ENCODE measurements around the gene SACM1L.

Gene SACM1L

DNA sequence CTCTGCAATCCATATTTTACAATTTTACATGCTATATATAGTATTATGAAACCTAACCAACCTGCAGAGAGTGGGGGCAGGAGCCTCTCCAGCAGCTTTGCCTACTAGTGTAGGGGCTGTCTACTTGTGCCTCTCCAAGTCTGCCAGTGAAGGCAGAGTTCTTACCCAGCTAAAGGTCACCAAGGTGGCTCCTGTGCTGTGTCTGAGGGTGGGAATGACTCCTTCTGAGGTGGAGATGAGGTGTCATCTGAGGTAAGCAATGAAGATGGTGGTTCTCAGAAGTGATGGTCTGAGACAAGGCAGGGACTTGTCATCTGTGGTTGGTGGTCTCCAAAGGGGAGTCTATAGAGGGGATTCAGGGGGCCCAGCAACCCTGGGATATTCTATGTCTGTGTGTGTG lies 47.5 kb downstream of the SACM1L start:
- Histone ChIP-seq H3K9me3 (ENCODE audit: control insufficient read depth in 2 of 2, low read length in 2 of 2) (no peaks in the 10 kb centered on the region), H3K4me1 (ENCODE audit: control insufficient read depth in 2 of 2, insufficient read depth in 2 of 2, low read length in 2 of 2) (no peaks in the 10 kb centered on the region), H3K4me3 (ENCODE audit: low read length in 2 of 2) (no peak overlapping the region), H3K27ac (ENCODE audit: low read depth in 2 of 2, low read length in 2 of 2) (no peak overlapping the region), H3K36me3 (ENCODE audit: control insufficient read depth in 2 of 2, insufficient read depth in 2 of 2, low read length in 2 of 2) (peaks cover 67 to 80% of the 10 kb centered on the region in 2 donors), H3K9ac (ENCODE audit: low read depth in 1 of 2, low read length in 2 of 2) (no peak overlapping the region), H3K27me3 (ENCODE audit: control insufficient read depth in 2 of 2, insufficient read depth in 2 of 2, low read length in 2 of 2) (no peaks in the 10 kb centered on the region)

DNA sequence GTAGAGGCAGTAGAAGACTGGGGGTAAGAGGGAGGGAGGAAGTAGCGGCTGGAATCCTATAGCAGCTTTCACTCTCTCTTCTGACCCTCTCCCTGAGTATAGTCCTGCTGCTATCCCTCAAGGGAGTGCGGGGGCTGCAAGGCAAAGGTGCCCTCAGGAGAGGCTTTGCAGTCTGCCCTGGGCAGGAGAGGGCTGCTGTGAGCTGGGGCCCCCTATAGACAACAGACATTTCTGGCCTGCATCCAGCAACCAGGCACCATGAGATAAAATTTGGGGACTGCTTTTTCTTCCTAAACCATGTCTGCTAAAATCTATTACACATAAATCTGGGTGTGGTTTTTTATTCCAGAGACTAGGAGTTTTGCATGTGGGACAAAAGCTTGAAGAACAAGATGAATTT lies 48.0 kb downstream of the SACM1L start:
- no peak overlapping the region for H3K4me3 ChIP-seq (ENCODE audit: low read length in 2 of 2)
- H3K27ac ChIP-seq (ENCODE audit: low read depth in 2 of 2, low read length in 2 of 2): no peak overlapping the region
- no peaks in the 10 kb centered on the region for H3K4me1 ChIP-seq (ENCODE audit: control insufficient read depth in 2 of 2, insufficient read depth in 2 of 2, low read length in 2 of 2)
- H3K27me3 ChIP-seq (ENCODE audit: control insufficient read depth in 2 of 2, insufficient read depth in 2 of 2, low read length in 2 of 2): no peaks in the 10 kb centered on the region
- H3K36me3 ChIP-seq (ENCODE audit: control insufficient read depth in 2 of 2, insufficient read depth in 2 of 2, low read length in 2 of 2): peaks cover 69 to 77% of the 10 kb centered on the region in 2 donors
- H3K9ac ChIP-seq (ENCODE audit: low read depth in 1 of 2, low read length in 2 of 2): no peak overlapping the region
- H3K9me3 ChIP-seq (ENCODE audit: control insufficient read depth in 2 of 2, low read length in 2 of 2): no peaks in the 10 kb centered on the region

DNA sequence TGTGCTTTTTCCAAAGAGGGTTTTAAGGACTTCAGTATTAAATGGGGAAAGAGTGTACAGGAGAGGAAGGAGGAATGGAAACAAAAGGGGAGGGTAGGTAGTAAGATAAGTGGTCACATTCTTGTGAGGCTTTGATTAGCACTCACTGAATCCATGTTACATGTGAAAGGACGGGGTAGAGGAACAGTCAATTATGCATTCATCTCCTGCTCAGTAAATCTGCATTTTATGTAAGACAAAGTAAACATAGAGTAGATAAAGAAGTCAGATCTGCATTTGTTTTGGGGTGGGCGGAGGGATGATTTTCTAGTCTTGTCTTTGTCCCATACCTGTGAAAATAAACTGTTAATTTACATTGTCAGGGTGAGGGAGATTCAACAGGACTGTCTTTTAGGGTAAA lies 50.8 kb downstream of the SACM1L start:
- no peaks in the 10 kb centered on the region for H3K9me3 ChIP-seq (ENCODE audit: control insufficient read depth in 2 of 2, low read length in 2 of 2)
- H3K4me1 ChIP-seq (ENCODE audit: control insufficient read depth in 2 of 2, insufficient read depth in 2 of 2, low read length in 2 of 2): no peaks in the 10 kb centered on the region
- H3K4me3 ChIP-seq (ENCODE audit: low read length in 2 of 2): no peak overlapping the region
- H3K9ac ChIP-seq (ENCODE audit: low read depth in 1 of 2, low read length in 2 of 2): no peak overlapping the region
- H3K27me3 ChIP-seq (ENCODE audit: control insufficient read depth in 2 of 2, insufficient read depth in 2 of 2, low read length in 2 of 2): no peaks in the 10 kb centered on the region
- peaks cover 69 to 75% of the 10 kb centered on the region in 2 donors for H3K36me3 ChIP-seq (ENCODE audit: control insufficient read depth in 2 of 2, insufficient read depth in 2 of 2, low read length in 2 of 2)
- H3K27ac ChIP-seq (ENCODE audit: low read depth in 2 of 2, low read length in 2 of 2): no peak overlapping the region

DNA sequence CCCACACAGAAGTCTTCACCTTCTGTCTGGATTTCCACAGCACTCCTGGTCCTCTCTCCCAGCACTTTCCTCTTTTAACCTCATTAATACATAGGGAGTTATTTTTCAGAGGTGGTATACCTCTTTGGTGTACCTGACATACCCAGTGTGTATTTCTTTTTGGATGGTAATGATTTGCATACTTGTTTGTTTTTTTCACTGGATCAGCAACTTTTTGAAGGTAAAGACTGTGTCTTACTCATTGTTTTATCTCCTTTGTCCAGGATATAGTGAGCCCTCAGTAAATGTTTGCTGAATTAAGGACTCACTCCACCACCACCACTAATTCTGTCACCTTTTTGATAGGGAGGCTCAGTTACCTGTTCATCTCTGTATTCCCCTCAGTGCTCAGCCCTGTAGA lies 52.1 kb downstream of the SACM1L start:
- H3K4me1 ChIP-seq (ENCODE audit: control insufficient read depth in 2 of 2, insufficient read depth in 2 of 2, low read length in 2 of 2): no peaks in the 10 kb centered on the region
- H3K4me3 ChIP-seq (ENCODE audit: low read length in 2 of 2): no peak overlapping the region
- H3K9ac ChIP-seq (ENCODE audit: low read depth in 1 of 2, low read length in 2 of 2): no peak overlapping the region
- no peaks in the 10 kb centered on the region for H3K27me3 ChIP-seq (ENCODE audit: control insufficient read depth in 2 of 2, insufficient read depth in 2 of 2, low read length in 2 of 2)
- no peaks in the 10 kb centered on the region for H3K9me3 ChIP-seq (ENCODE audit: control insufficient read depth in 2 of 2, low read length in 2 of 2)
- H3K27ac ChIP-seq (ENCODE audit: low read depth in 2 of 2, low read length in 2 of 2): no peak overlapping the region
- peaks cover 65 to 73% of the 10 kb centered on the region in 2 donors for H3K36me3 ChIP-seq (ENCODE audit: control insufficient read depth in 2 of 2, insufficient read depth in 2 of 2, low read length in 2 of 2)

DNA sequence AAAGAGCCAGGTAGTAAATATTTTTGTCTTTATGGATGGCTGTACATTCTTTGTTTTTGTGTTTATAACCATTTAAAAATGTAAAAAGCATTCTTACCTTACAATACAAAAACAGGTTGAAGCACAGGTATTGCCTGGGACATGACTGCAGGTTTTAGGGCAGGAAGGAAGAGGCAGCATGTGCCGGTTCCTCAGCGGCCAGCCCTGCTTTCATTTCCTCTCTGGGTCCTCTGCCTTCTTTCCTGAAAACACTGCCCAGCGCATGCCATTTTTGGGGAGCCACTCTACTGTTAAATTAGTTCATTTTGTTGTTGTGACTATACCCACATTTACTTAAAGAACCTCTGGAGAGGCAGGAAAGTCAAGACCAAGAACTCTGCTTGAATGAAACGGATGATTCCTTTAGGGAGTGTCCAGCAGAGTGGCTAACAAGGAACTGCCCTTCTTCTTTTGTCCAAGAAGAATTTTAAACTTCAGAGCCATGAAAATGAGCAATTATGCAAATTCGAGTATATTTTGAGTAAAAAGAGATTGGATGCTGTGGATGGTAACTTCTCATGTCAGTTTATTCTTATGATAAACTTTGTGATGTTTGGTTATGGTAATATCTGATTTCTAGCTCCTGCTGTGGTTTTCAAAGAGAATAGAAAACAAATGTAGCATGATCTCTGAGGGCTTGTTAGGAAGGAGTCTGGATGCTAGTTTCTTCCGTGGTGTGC lies 52.7 kb downstream of the SACM1L start:
- H3K4me3 ChIP-seq (ENCODE audit: low read length in 2 of 2): no peak overlapping the region
- H3K9me3 ChIP-seq (ENCODE audit: control insufficient read depth in 2 of 2, low read length in 2 of 2): no peaks in the 10 kb centered on the region
- no peaks in the 10 kb centered on the region for H3K4me1 ChIP-seq (ENCODE audit: control insufficient read depth in 2 of 2, insufficient read depth in 2 of 2, low read length in 2 of 2)
- no peak overlapping the region for H3K9ac ChIP-seq (ENCODE audit: low read depth in 1 of 2, low read length in 2 of 2)
- H3K27me3 ChIP-seq (ENCODE audit: control insufficient read depth in 2 of 2, insufficient read depth in 2 of 2, low read length in 2 of 2): no peaks in the 10 kb centered on the region
- H3K36me3 ChIP-seq (ENCODE audit: control insufficient read depth in 2 of 2, insufficient read depth in 2 of 2, low read length in 2 of 2): peaks cover 60 to 68% of the 10 kb centered on the region in 2 donors
- no peak overlapping the region for H3K27ac ChIP-seq (ENCODE audit: low read depth in 2 of 2, low read length in 2 of 2)

DNA sequence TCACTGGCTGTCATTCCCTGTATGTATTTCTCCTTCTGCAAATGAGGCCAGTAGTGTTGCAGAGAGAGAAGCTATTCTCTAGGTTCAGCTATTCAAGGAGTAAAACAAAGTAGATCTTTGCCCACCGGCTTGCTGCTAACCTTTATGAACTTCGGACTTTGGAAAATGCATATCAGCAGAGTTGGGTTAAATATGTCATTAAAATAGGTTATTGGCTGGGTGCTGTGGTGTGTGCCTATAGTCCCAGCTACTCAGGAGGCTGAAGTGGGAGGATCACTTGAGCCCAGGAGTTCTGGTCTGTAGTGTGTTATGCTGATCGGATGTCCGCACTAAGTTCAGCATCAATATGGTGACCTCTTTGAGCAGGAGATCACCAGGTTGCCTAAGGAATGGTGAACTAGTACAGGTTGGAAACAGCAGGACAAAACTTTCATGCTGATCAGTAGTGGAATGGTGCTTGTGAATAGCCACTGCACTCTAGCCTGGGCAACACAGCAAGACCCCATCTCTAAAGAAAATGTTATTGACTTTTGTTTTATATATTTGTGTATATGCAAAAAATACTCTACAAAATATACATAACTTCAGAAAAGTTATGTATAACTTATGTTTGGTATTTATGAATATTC lies 53.4 kb downstream of the SACM1L start:
- Histone ChIP-seq H3K9me3 (ENCODE audit: control insufficient read depth in 2 of 2, low read length in 2 of 2) (no peaks in the 10 kb centered on the region), H3K36me3 (ENCODE audit: control insufficient read depth in 2 of 2, insufficient read depth in 2 of 2, low read length in 2 of 2) (peaks cover 54 to 69% of the 10 kb centered on the region in 2 donors)

DNA sequence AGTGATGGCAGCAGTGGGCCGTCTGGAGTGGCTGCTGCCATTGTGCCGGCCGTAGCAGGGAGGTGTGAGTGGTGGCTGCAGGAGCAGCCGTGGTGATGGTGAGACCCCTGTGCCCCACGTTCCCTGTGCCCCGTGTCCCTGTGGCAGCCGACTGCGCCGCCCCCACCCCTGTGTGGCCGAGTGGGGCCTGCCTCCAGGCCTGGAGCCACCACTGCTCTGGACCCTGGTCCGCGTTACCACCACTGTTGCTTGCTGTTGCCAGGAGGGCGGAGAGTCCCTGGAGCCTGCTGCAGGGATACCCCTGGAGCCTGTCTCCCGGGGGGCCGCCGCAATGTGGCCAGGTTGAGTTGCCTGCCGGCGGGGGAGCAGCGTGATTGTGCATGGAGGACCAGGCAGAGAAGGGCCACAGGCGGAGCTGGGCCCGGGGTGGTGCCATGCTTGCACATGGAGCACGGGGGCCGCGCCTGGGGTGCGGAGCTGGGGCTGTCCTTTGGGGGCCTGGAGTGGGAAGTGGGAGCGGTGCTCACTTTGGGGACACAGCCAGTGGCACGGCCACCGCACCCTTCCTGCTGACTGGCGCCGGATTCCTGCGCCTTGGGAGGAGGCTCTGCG lies 57.1 kb downstream of the SACM1L start:
- Histone ChIP-seq H3K36me3 (ENCODE audit: control insufficient read depth in 2 of 2, insufficient read depth in 2 of 2, low read length in 2 of 2) (peaks cover 29 to 40% of the 10 kb centered on the region in 2 donors), H3K9ac (ENCODE audit: low read depth in 1 of 2, low read length in 2 of 2) (no peak overlapping the region), H3K27me3 (ENCODE audit: control insufficient read depth in 2 of 2, insufficient read depth in 2 of 2, low read length in 2 of 2) (no peaks in the 10 kb centered on the region)

More for the DNA sequence above, 53.4 kb downstream of the SACM1L start:
- Histone ChIP-seq H3K4me1 (ENCODE audit: control insufficient read depth in 2 of 2, insufficient read depth in 2 of 2, low read length in 2 of 2) (no peaks in the 10 kb centered on the region), H3K9ac (ENCODE audit: low read depth in 1 of 2, low read length in 2 of 2) (no peak overlapping the region), H3K4me3 (ENCODE audit: low read length in 2 of 2) (no peak overlapping the region), H3K27ac (ENCODE audit: low read depth in 2 of 2, low read length in 2 of 2) (no peak overlapping the region), H3K27me3 (ENCODE audit: control insufficient read depth in 2 of 2, insufficient read depth in 2 of 2, low read length in 2 of 2) (no peaks in the 10 kb centered on the region)

DNA sequence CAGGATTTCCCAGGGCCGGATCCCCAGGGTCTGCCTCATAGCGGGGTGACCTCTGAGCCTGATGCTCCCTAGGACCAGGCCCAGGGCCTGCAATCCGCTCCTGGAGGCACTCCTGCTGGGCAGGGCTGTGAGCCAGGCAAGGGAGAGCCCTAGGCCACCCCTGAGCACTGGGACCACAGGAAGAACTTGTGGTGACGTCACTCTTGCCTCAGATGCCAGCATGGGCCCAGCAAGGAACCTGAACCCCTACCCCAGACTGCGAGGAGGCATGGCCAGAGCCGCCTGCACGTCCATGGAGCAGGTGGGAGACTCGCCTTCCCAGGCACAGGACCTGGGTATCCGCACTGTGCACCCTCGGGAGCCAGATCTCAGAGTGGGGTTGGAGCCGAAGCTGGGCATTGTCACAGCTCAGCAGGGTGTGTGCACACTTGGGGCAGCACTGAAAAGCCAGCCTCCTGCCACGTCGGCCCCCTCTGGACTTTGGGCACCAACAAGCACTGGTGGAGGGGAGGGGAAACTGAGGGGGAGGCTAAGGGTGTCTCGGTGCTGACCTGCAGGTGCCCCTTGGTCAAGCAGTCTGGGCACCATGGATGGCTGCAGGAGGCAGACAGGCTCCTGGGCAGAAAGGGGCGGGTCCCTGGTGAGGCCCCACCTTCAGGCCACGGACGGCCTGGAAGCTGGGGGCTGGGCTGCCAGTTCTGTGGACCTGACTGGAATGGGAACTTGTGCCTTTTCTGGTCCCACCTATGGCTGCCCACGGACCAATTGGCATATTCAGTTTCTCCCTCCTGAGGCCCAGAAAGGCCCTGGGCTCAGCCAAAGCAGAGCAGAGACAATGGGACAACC lies 57.8 kb downstream of the SACM1L start:
- Histone ChIP-seq H3K27me3 (ENCODE audit: control insufficient read depth in 2 of 2, insufficient read depth in 2 of 2, low read length in 2 of 2) (no peaks in the 10 kb centered on the region), H3K36me3 (ENCODE audit: control insufficient read depth in 2 of 2, insufficient read depth in 2 of 2, low read length in 2 of 2) (peaks cover 26 to 38% of the 10 kb centered on the region in 2 donors), H3K4me3 (ENCODE audit: low read length in 2 of 2) (no peak overlapping the region), H3K9ac (ENCODE audit: low read depth in 1 of 2, low read length in 2 of 2) (no peak overlapping the region), H3K27ac (ENCODE audit: low read depth in 2 of 2, low read length in 2 of 2) (no peak overlapping the region), H3K9me3 (ENCODE audit: control insufficient read depth in 2 of 2, low read length in 2 of 2) (no peaks in the 10 kb centered on the region), H3K4me1 (ENCODE audit: control insufficient read depth in 2 of 2, insufficient read depth in 2 of 2, low read length in 2 of 2) (no peaks in the 10 kb centered on the region)

More for the DNA sequence above, 57.1 kb downstream of the SACM1L start:
- Histone ChIP-seq H3K4me1 (ENCODE audit: control insufficient read depth in 2 of 2, insufficient read depth in 2 of 2, low read length in 2 of 2) (no peaks in the 10 kb centered on the region), H3K9me3 (ENCODE audit: control insufficient read depth in 2 of 2, low read length in 2 of 2) (no peaks in the 10 kb centered on the region), H3K27ac (ENCODE audit: low read depth in 2 of 2, low read length in 2 of 2) (no peak overlapping the region), H3K4me3 (ENCODE audit: low read length in 2 of 2) (no peak overlapping the region)

DNA sequence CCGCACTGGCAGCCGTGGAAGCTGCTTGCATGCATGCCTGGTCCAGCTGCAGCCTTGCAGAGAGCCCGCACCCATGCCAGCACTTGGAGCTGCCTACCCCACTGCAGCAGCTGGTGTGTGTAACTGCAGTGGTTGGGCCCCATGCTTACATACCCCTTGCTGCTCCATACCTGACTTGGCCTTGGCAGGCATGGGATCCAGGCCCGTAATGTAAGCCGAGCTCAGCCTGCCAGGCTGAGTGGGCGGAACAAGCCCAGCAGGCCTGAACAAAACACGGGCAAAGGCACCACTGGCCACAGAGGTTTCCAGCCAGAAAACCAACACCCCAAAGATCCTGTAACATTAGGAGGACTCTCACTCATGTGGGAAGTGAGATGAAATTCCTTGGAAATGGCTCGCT lies 58.9 kb downstream of the SACM1L start:
- Histone ChIP-seq H3K9me3 (ENCODE audit: control insufficient read depth in 2 of 2, low read length in 2 of 2) (no peaks in the 10 kb centered on the region), H3K27me3 (ENCODE audit: control insufficient read depth in 2 of 2, insufficient read depth in 2 of 2, low read length in 2 of 2) (no peaks in the 10 kb centered on the region), H3K4me3 (ENCODE audit: low read length in 2 of 2) (no peak overlapping the region)

More for the DNA sequence above, 58.9 kb downstream of the SACM1L start:
- no peak overlapping the region for H3K27ac ChIP-seq (ENCODE audit: low read depth in 2 of 2, low read length in 2 of 2)
- peaks cover 26 to 34% of the 10 kb centered on the region in 2 donors for H3K36me3 ChIP-seq (ENCODE audit: control insufficient read depth in 2 of 2, insufficient read depth in 2 of 2, low read length in 2 of 2)
- H3K4me1 ChIP-seq (ENCODE audit: control insufficient read depth in 2 of 2, insufficient read depth in 2 of 2, low read length in 2 of 2): no peaks in the 10 kb centered on the region
- H3K9ac ChIP-seq (ENCODE audit: low read depth in 1 of 2, low read length in 2 of 2): no peak overlapping the region
